Measurements from ENCODE around the gene FBRSL1.

FBRSL1 gene

GRCh38 chr12:132545955-132546354, 56.0 kb downstream of the FBRSL1 start:
- DNase-seq: no peak

GRCh38 chr12:132546647-132547046, 56.7 kb downstream of the FBRSL1 start:
- no peak for DNase-seq

- no peak for DNase-seq
Observed at GRCh38 chr12:132547205-132547740, 57.3 kb downstream of the FBRSL1 start.

- no peak for DNase-seq
Observed at GRCh38 chr12:132548430-132549058, 58.6 kb downstream of the FBRSL1 start.

GRCh38 chr12:132549059-132549458, 59.1 kb downstream of the FBRSL1 start:
- DNase-seq: no peak

GRCh38 chr12:132550014-132550802, 60.3 kb downstream of the FBRSL1 start:
- no peak for DNase-seq

- no peak for DNase-seq
Observed at GRCh38 chr12:132550830-132551640, 61.1 kb downstream of the FBRSL1 start.

- DNase-seq: no peak
Observed at GRCh38 chr12:132551641-132552031, 61.7 kb downstream of the FBRSL1 start.

- DNase-seq: no peak
Observed at GRCh38 chr12:132554845-132555630, 65.1 kb downstream of the FBRSL1 start.

- no peak for DNase-seq
Observed at GRCh38 chr12:132555686-132556085, 65.7 kb downstream of the FBRSL1 start.

- DNase-seq: no peak
Observed at GRCh38 chr12:132556216-132556615, 66.3 kb downstream of the FBRSL1 start.

GRCh38 chr12:132556801-132557200, 66.8 kb downstream of the FBRSL1 start:
- no peak for DNase-seq

- no peak for DNase-seq
Observed at GRCh38 chr12:132557291-132558015, 67.5 kb downstream of the FBRSL1 start.

GRCh38 chr12:132558042-132558856, 68.3 kb downstream of the FBRSL1 start:
- no peak for DNase-seq

GRCh38 chr12:132558861-132559623, 69.1 kb downstream of the FBRSL1 start:
- no peak for DNase-seq

GRCh38 chr12:132559652-132560363, 69.9 kb downstream of the FBRSL1 start:
- DNase-seq: no peak

GRCh38 chr12:132560364-132560613, 70.3 kb downstream of the FBRSL1 start:
- DNase-seq: no peak

- peak; percentile 52 to 70 (median 59) for DNase-seq
Observed at GRCh38 chr12:132560614-132561426, 70.9 kb downstream of the FBRSL1 start.
